CD4-positive, alpha-beta memory T cell (primary cell): Measurements from ENCODE around the gene IGSF3. TPM values are rescaled to one million over a fixed set of nuclear protein-coding genes. Genes with fewer than 3 reads are reported as not detected.
A peak's percentile ranks its signal among the peaks of the same experiment; 100 is the strongest.

ENCODE experiments used
- CTCF ChIA-PET: fragments of 350-600 bp; sonication (Branson Sonifier 250); formaldehyde crosslinking; loops from one replicate; lab custom pipeline; 2021; ENCODE audit warnings: inconsistent platforms; ENCODE audit not compliant: partially characterized antibody; lab: Charles Lee
- POLR2A ChIA-PET: fragments of 350-600 bp; sonication (Branson Sonifier 250); formaldehyde crosslinking; loops from one replicate; lab custom pipeline; 2021; ENCODE audit not compliant: partially characterized antibody; lab: Charles Lee
- DNase-seq, 5 donors: peaks; one replicate each; pipeline versions ENCODE4 v3.0.0 to v3.0.0-alpha.2; 2020 to 2022; ENCODE audit warnings: mixed read lengths in 1 of 5
- H3K27ac ChIP-seq: one replicate; pipeline ENCODE4 v1.7.0; 2013; ENCODE audit warnings: low read depth, low read length
- H3K27me3 ChIP-seq: 2 replicates; pipeline ENCODE4 v1.7.0; 2013; ENCODE audit warnings: mild to moderate bottlenecking, low read length, moderate library complexity; ENCODE audit not compliant: insufficient read depth
- H3K36me3 ChIP-seq: 2 replicates; pipeline ENCODE4 v1.7.0; 2013; ENCODE audit warnings: mild to moderate bottlenecking, low read length, moderate library complexity; ENCODE audit not compliant: insufficient read depth
- H3K4me1 ChIP-seq: 2 replicates; pipeline ENCODE4 v1.7.0; 2013; ENCODE audit warnings: mild to moderate bottlenecking, low read length, moderate library complexity; ENCODE audit not compliant: insufficient read depth
- H3K4me3 ChIP-seq, 2 donors: one replicate each; pipeline ENCODE4 v1.7.0; 2013; ENCODE audit warnings: low read length in 2 of 2, mild to moderate bottlenecking in 1 of 2
- H3K9me3 ChIP-seq, 2 donors: one replicate each; pipeline ENCODE4 v1.7.0; 2013; ENCODE audit warnings: low read length in 2 of 2, control low read depth in 1 of 2; ENCODE audit not compliant: control insufficient read depth in 1 of 2
- H3K27ac Mint-ChIP-seq, 7 donors: one replicate each; pipeline ENCODE4 v1.8.0; 2020 to 2021; ENCODE audit warnings: mixed read lengths in 7 of 7, mild to moderate bottlenecking in 6 of 7, inconsistent platforms in 3 of 7, moderate library complexity in 3 of 7
- H3K27me3 Mint-ChIP-seq, 2 donors: one replicate each; pipeline ENCODE4 v1.8.0; 2020 to 2021; ENCODE audit warnings: mixed read lengths in 2 of 2
- H3K36me3 Mint-ChIP-seq, 2 donors: one replicate each; pipeline ENCODE4 v1.8.0; 2020 to 2021; ENCODE audit warnings: mixed read lengths in 2 of 2, inconsistent platforms in 1 of 2, mild to moderate bottlenecking in 1 of 2
- H3K4me1 Mint-ChIP-seq, 4 donors: one replicate each; pipeline ENCODE4 v1.8.0; 2020 to 2021; ENCODE audit warnings: mixed read lengths in 4 of 4, mild to moderate bottlenecking in 1 of 4
- H3K4me3 Mint-ChIP-seq, 8 donors: one replicate each; pipeline ENCODE4 v1.8.0; 2020 to 2021; ENCODE audit warnings: mixed read lengths in 8 of 8, mild to moderate bottlenecking in 7 of 8, moderate library complexity in 6 of 8, inconsistent platforms in 3 of 8
- H3K9me3 Mint-ChIP-seq, 8 donors: one replicate each; pipeline ENCODE4 v1.8.0; 2020 to 2021; ENCODE audit warnings: mixed read lengths in 8 of 8, mild to moderate bottlenecking in 5 of 8, inconsistent platforms in 3 of 8, moderate library complexity in 1 of 8
- intact Hi-C: fragments of 100-400 bp; cut with micrococcal nuclease; formaldehyde crosslinking; loops from one replicate; pipeline ENCODE4 v1.15.1; 2023
- polyA plus RNA-seq, 2 donors: library from polyadenylated mRNA; unstranded; fragments of 300-500 nt; fragmentation: Illumina TruSeq; gene quantifications; one replicate each; pipeline ENCODE4 v1.2.3, GENCODE V29; 2021
- total RNA-seq, 2 experiments: library from RNA; stranded (reverse); gene quantifications; one replicate each; pipeline ENCODE4 v1.2.3, GENCODE V29; 2021

Gene IGSF3
- total and polyA plus RNA-seq, 4 experiments from 2014 or later = 0.06 TPM; not detected in 3

- no peak overlapping the region for H3K4me3 ChIP-seq
- H3K27ac ChIP-seq = no peak overlapping the region
- H3K4me3 Mint-ChIP-seq = no peak overlapping the region
- H3K36me3 ChIP-seq = no peaks in the 10 kb centered on the region
- ChIA-PET CTCF (interaction anchor here (0.9 kb wide), 1 partner anchor 8 kb away, joined by 4 read pairs; no protein-coding TSS in a partner anchor), POLR2A (no interaction called here)
- no peaks in the 10 kb centered on the region for H3K4me1 ChIP-seq
- no peaks in the 10 kb centered on the region for H3K9me3 ChIP-seq
- H3K4me1 Mint-ChIP-seq = no peaks in the 10 kb centered on the region
- H3K36me3 Mint-ChIP-seq = no peaks in the 10 kb centered on the region
- H3K9me3 Mint-ChIP-seq = no peaks in the 10 kb centered on the region
- peaks cover 3 to 10% of the 10 kb centered on the region in 2 donors for H3K27me3 Mint-ChIP-seq
- H3K27me3 ChIP-seq = no peaks in the 10 kb centered on the region
- H3K27ac Mint-ChIP-seq = no peak overlapping the region
- intact Hi-C loops = no loop called here
- DNase-seq = no peak
Measured at GRCh38 chr1:116679091-116679827, 11.7 kb upstream of the IGSF3 start.

GRCh38 chr1:116678732-116679090 lies 11.2 kb upstream of the IGSF3 start:
- no peaks in the 10 kb centered on the region for H3K27me3 ChIP-seq
- POLR2A ChIA-PET = no interaction called here
- no peak overlapping the region for H3K4me3 ChIP-seq
- no peaks in the 10 kb centered on the region for H3K36me3 ChIP-seq
- no peaks in the 10 kb centered on the region for H3K9me3 ChIP-seq
- CTCF ChIA-PET = interaction anchor here (1.6 kb wide), 1 partner anchor 16 kb away, joined by 5 read pairs; no protein-coding TSS in a partner anchor
- no peaks in the 10 kb centered on the region for H3K4me1 ChIP-seq
- H3K27me3 Mint-ChIP-seq = peaks cover 5 to 13% of the 10 kb centered on the region in 2 donors
- H3K27ac Mint-ChIP-seq = no peak overlapping the region
- H3K4me1 Mint-ChIP-seq = no peaks in the 10 kb centered on the region
- no peak overlapping the region for H3K27ac ChIP-seq
- no peaks in the 10 kb centered on the region for H3K9me3 Mint-ChIP-seq
- intact Hi-C loops = no loop called here
- no peak overlapping the region for H3K4me3 Mint-ChIP-seq
- no peaks in the 10 kb centered on the region for H3K36me3 Mint-ChIP-seq
- no peak for DNase-seq

- Mint-ChIP-seq H3K27me3 (peaks cover 9 to 16% of the 10 kb centered on the region in 2 donors), H3K36me3 (no peaks in the 10 kb centered on the region)
- CTCF ChIA-PET = interaction anchor here (1.6 kb wide), 1 partner anchor 15 kb away, joined by 5 read pairs; no protein-coding TSS in a partner anchor
Measured at GRCh38 chr1:116677474-116678062, 10.0 kb upstream of the IGSF3 start.

GRCh38 chr1:116676291-116676690 lies 8.8 kb upstream of the IGSF3 start:
- no peaks in the 10 kb centered on the region for H3K27me3 ChIP-seq
- peaks cover 0 to 3% (median 1%) of the 10 kb centered on the region in 4 donors for H3K4me1 Mint-ChIP-seq
- no peak for DNase-seq
- no peaks in the 10 kb centered on the region for H3K4me1 ChIP-seq
- POLR2A ChIA-PET = no interaction called here
- H3K36me3 Mint-ChIP-seq = no peaks in the 10 kb centered on the region
- intact Hi-C loops = no loop called here
- H3K27ac Mint-ChIP-seq = no peak overlapping the region
- no peaks in the 10 kb centered on the region for H3K9me3 ChIP-seq
- H3K36me3 ChIP-seq = no peaks in the 10 kb centered on the region
- H3K9me3 Mint-ChIP-seq = no peaks in the 10 kb centered on the region
- no peak overlapping the region for H3K27ac ChIP-seq
- CTCF ChIA-PET = interaction anchor here (0.9 kb wide), 1 partner anchor 104 kb away, joined by 3 read pairs; no protein-coding TSS in a partner anchor
- peaks cover 10 to 16% of the 10 kb centered on the region in 2 donors for H3K27me3 Mint-ChIP-seq
- no peak overlapping the region for H3K4me3 Mint-ChIP-seq
- no peak overlapping the region for H3K4me3 ChIP-seq

More at GRCh38 chr1:116677474-116678062, 10.0 kb upstream of the IGSF3 start:
- no peak for DNase-seq
- Histone ChIP-seq H3K36me3 (no peaks in the 10 kb centered on the region), H3K4me1 (no peaks in the 10 kb centered on the region), H3K4me3 (no peak overlapping the region), H3K27ac (no peak overlapping the region), H3K9me3 (no peaks in the 10 kb centered on the region), H3K27me3 (no peaks in the 10 kb centered on the region)
- Mint-ChIP-seq H3K27ac (no peak overlapping the region), H3K9me3 (no peaks in the 10 kb centered on the region), H3K4me1 (peaks cover 0 to 3% (median under 1%) of the 10 kb centered on the region in 4 donors), H3K4me3 (no peak overlapping the region)
- intact Hi-C loops = no loop called here
- POLR2A ChIA-PET = no interaction called here

GRCh38 chr1:116674751-116675150 lies 7.2 kb upstream of the IGSF3 start:
- peaks cover 0 to 4% (median 3%) of the 10 kb centered on the region in 4 donors for H3K4me1 Mint-ChIP-seq
- no peak overlapping the region for H3K27ac Mint-ChIP-seq
- H3K27me3 Mint-ChIP-seq = peaks cover 10 to 15% of the 10 kb centered on the region in 2 donors
- intact Hi-C loops = loop anchor here (5.0 kb wide), 1 partner anchor 537 kb away; no protein-coding TSS in a partner anchor
- H3K36me3 Mint-ChIP-seq = no peaks in the 10 kb centered on the region
- DNase-seq = no peak
- Histone ChIP-seq H3K4me3 (no peak overlapping the region), H3K27me3 (no peaks in the 10 kb centered on the region), H3K36me3 (no peaks in the 10 kb centered on the region), H3K9me3 (no peaks in the 10 kb centered on the region), H3K27ac (no peak overlapping the region), H3K4me1 (no peaks in the 10 kb centered on the region)
- no peaks in the 10 kb centered on the region for H3K9me3 Mint-ChIP-seq
- POLR2A ChIA-PET = no interaction called here
- no peak overlapping the region for H3K4me3 Mint-ChIP-seq
- CTCF ChIA-PET = no interaction called here

- Histone ChIP-seq H3K36me3 (no peaks in the 10 kb centered on the region), H3K4me1 (no peaks in the 10 kb centered on the region), H3K27ac (no peak overlapping the region), H3K4me3 (no peak overlapping the region), H3K27me3 (no peaks in the 10 kb centered on the region), H3K9me3 (no peaks in the 10 kb centered on the region)
- CTCF ChIA-PET = interaction anchor here (0.7 to 3.1 kb wide), 3 partner anchors 50 to 100 kb away, joined by 3 to 15 read pairs (median 3); no protein-coding TSS in a partner anchor
- intact Hi-C loops = loop anchor here (5.0 kb wide), 1 partner anchor 537 kb away; no protein-coding TSS in a partner anchor
- Mint-ChIP-seq H3K27ac (peak overlapping the region in 1 of 7 donors; percentile 48), H3K36me3 (no peaks in the 10 kb centered on the region), H3K4me3 (no peak overlapping the region), H3K9me3 (no peaks in the 10 kb centered on the region), H3K27me3 (peaks cover 10 to 14% of the 10 kb centered on the region in 2 donors), H3K4me1 (peaks cover 0 to 4% (median 3%) of the 10 kb centered on the region in 4 donors)
- POLR2A ChIA-PET = no interaction called here
- no peak for DNase-seq
Measured at GRCh38 chr1:116674011-116674531, 6.5 kb upstream of the IGSF3 start.

- intact Hi-C loops = loop anchor here (1.0 to 5.0 kb wide), 2 partner anchors 98 to 535 kb away; no protein-coding TSS in a partner anchor
- H3K9me3 ChIP-seq = no peaks in the 10 kb centered on the region
- Mint-ChIP-seq H3K27me3 (peaks cover 10 to 13% of the 10 kb centered on the region in 2 donors), H3K36me3 (no peaks in the 10 kb centered on the region), H3K9me3 (no peaks in the 10 kb centered on the region), H3K27ac (no peak overlapping the region), H3K4me3 (no peak overlapping the region), H3K4me1 (peaks cover 3 to 8% (median 5%) of the 10 kb centered on the region in 4 donors)
- DNase-seq = no peak
- H3K4me1 ChIP-seq = peaks cover 3% of the 10 kb centered on the region
- no peaks in the 10 kb centered on the region for H3K36me3 ChIP-seq
- ChIA-PET POLR2A (no interaction called here), CTCF (interaction anchor here (0.6 to 3.1 kb wide), 12 partner anchors 8 to 503 kb away, joined by 3 to 15 read pairs (median 4); no protein-coding TSS in a partner anchor)
- H3K4me3 ChIP-seq = no peak overlapping the region
- H3K27ac ChIP-seq = no peak overlapping the region
- peaks cover 3% of the 10 kb centered on the region for H3K27me3 ChIP-seq
Measured at GRCh38 chr1:116671912-116672311, 4.4 kb upstream of the IGSF3 start.
